Omental fat pad (tissue), 4 donors: ENCODE data around the gene RUBCN. TPM values are rescaled to one million over a fixed set of nuclear protein-coding genes. Genes with fewer than 3 reads are reported as not detected.

ENCODE experiments used
- ATAC-seq: fragments of 150-250 bp; one replicate; pipeline ENCODE4 v1.9.1; 2016; ENCODE audit warnings: mild to moderate bottlenecking, moderate library complexity; ENCODE audit not compliant: low FRiP score
- DNase-seq: peaks from one replicate; pipeline ENCODE4 v3.0.0-alpha.2; 2019; ENCODE audit warnings: low spot score
- total RNA-seq, 4 donors: library from RNA; depleted of rRNA; stranded (reverse); fragments of >200 nt; gene quantifications; one replicate each; pipeline ENCODE4 v1.1.0, GENCODE V29; 2016
- TF ChIP-seq, protein P1 (sequence below), 3 donors: fragments of 450-650 bp; IDR thresholded peaks; one replicate each; pipeline ENCODE4 v1.5.1; 2016 to 2017; ENCODE audit warnings: antibody characterized with exemption in 3 of 3, mild to moderate bottlenecking in 3 of 3, moderate library complexity in 2 of 3

The RUBCN gene
- total RNA-seq, 4 donors from 2014 or later, result 23.6 to 69.5 (median 39.4) TPM

DNA sequence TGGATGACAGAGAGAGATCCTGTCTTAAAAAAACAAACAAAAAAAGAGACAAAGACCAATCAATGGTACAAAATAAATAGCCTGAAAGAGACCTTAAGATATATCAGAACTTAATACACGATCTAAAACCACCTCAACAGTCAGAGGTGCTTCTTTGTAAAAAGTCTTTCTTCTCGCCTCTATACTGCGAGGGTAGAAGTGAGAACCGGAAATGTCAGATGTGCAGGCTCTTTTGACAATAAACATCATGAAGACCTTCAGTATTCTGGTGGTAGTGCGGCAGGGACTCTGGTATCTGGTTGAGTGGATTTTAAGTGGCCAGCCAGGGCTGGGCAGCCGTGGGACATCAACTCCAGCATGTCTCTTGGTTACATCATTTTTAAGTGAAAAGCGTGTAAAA, 30.0 kb downstream of the RUBCN start:
- TF ChIP-seq, protein P1, sequence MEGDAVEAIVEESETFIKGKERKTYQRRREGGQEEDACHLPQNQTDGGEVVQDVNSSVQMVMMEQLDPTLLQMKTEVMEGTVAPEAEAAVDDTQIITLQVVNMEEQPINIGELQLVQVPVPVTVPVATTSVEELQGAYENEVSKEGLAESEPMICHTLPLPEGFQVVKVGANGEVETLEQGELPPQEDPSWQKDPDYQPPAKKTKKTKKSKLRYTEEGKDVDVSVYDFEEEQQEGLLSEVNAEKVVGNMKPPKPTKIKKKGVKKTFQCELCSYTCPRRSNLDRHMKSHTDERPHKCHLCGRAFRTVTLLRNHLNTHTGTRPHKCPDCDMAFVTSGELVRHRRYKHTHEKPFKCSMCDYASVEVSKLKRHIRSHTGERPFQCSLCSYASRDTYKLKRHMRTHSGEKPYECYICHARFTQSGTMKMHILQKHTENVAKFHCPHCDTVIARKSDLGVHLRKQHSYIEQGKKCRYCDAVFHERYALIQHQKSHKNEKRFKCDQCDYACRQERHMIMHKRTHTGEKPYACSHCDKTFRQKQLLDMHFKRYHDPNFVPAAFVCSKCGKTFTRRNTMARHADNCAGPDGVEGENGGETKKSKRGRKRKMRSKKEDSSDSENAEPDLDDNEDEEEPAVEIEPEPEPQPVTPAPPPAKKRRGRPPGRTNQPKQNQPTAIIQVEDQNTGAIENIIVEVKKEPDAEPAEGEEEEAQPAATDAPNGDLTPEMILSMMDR (IDR thresholded peaks at IDR 0.05), result no peak
- DNase-seq (no peak), ATAC-seq (no peak)

DNA sequence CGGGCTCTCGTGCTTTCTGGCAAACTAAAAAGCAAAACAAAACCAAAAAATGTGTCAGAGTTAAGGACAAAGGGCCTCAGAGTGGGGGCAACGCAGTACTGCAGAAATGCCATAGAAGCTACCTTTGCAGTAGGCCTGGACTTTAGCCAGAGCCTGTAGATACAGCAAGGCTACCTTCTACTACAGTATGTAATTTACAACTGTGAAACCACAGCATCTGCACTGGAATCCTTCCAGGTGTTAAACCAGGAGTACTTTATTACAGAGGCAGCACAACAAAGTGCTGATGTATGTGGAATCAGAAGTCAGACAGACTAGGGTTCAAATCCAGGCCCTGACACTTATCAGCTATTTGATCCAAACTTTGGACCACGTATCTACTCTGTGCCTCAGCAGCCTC, 34.9 kb downstream of the RUBCN start:
- TF ChIP-seq, protein P1 (IDR thresholded peaks at IDR 0.05), result no peak
- DNase-seq (no peak), ATAC-seq (no peak)

DNA sequence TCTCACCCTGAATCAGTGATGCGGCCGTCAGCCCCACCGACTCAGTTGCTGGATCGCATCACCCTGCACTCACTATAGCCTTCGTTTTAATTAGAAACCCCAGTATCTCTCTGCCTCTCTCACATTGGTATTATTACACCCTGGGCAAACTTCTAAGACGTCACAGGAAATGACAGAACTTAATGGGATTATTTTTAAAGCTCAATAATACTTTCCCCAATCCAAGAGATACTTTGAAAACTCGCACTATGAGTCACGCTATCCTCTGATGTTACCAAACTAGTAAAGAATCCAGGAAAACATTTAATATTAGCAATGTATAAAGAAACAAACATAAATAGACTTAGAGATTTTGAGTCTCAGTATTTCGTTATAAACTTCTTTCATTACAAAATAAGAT, 36.6 kb downstream of the RUBCN start:
- no peak for ATAC-seq
- DNase-seq, result no peak
- TF ChIP-seq, protein P1 (IDR thresholded peaks at IDR 0.05), result no peak

DNA sequence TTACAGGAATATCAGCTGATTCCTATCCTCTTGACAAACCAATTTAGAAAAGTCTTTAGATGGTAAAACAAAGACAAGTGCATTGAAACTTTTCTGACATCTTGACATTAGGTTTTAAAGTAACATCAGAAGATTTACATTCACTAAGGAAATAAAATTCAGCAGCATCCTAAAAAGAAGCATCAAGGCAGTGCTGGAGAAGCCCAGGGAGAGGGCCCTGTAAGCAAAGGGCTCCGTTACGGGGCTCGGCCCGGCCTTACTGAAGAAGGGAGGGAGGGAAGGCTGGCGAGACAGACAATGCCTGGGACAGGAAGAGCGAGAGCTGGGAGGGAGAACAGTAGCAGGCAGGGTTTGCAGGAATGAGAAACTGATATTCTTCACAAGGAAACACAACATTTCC, 39.3 kb downstream of the RUBCN start:
- TF ChIP-seq, protein P1 (IDR thresholded peaks at IDR 0.05), result no peak
- ATAC-seq, result no peak
- DNase-seq, result no peak

DNA sequence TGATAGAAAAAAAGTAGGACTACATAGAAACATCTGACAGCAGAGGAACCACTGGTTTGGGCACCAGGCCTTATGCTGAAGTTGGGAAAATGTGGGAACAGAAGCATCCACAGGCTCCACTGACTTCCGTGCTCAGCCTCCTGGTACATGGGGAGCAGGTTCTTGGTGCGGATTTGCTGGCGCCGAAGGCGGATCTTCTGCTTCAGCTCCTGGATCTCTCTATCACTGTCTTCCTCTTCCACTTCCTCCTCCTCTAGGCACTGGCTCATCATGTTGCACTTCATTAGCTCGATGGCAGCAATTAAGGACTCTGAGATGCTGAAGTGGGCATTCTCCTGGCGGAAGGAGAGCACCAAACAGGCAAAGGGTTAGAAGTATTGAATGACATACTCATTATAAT, 42.5 kb downstream of the RUBCN start:
- ATAC-seq, result no peak
- DNase-seq, result no peak
- TF ChIP-seq, protein P1 (IDR thresholded peaks at IDR 0.05), result no peak

DNA sequence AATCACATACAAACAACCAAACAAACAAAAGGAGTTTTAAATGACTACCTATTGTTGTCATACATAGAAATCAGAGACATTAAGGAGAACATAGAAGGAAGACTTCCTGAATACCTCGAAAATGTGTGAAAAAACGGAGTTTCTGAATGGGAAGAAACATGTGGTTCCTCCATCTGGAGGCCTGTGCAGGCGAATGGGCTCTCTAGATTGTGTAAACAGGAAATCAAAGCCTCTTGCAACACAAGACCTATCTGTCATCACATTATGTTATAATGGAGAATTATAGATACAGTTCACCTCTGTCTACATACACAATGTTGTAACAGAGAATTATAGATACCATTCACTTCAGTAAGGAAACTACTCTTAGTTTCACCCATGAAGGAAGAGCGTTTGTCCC, 44.1 kb downstream of the RUBCN start:
- DNase-seq, result no peak
- ATAC-seq, result no peak
- TF ChIP-seq, protein P1 (IDR thresholded peaks at IDR 0.05), result no peak

DNA sequence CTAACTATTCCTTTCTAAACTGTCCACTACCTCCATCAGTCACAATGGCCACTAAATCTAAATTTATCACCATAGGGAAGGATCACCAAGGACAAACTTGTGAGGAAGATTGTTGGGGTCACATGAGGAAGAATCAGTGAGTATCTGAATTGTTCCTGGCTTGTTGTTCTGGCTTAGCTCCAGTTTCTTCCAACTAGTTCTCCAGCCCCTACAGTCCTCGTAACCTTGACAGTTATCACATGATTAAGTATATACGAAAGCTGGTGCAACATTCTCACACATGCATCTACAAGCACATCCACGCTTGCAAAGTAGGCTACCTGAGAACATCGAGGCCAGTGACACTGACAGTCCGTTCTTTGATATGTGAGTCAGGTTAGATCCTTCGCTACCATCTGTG, 46.0 kb downstream of the RUBCN start:
- ATAC-seq, result no peak
- TF ChIP-seq, protein P1 (IDR thresholded peaks at IDR 0.05), result no peak
- DNase-seq, result no peak
